Spleen (tissue), 11 donors: ENCODE results near the gene ATG4C. TPM values are rescaled to one million over a fixed set of nuclear protein-coding genes. Genes with fewer than 3 reads are reported as not detected.

ENCODE experiments used
- DNase-seq: peaks from one replicate; pipeline ENCODE4 v3.0.0-alpha.2; 2020
- H3K27ac ChIP-seq, 8 donors: fragments of 200-600 bp; sonication (generic) in 7 of 8; 1 replicate in 4 of 8; 2 replicates in 4 of 8; pipeline versions ENCODE4 v1.5.0 to v1.8.0; 2016 to 2021; ENCODE audit warnings: inconsistent platforms in 4 of 8, mild to moderate bottlenecking in 4 of 8, moderate library complexity in 1 of 8
- H3K27me3 ChIP-seq, 7 donors: fragments of 200-600 bp; sonication (generic) in 6 of 7; replicated peaks in 1 of 7; 1 replicate in 4 of 7; 2 replicates in 3 of 7; pipeline versions ENCODE4 v1.5.0 to v1.8.0; 2016 to 2021; ENCODE audit warnings: inconsistent platforms in 3 of 7, mild to moderate bottlenecking in 1 of 7
- H3K36me3 ChIP-seq, 6 donors: fragments of 200-600 bp; sonication (generic) in 5 of 6; 1 replicate in 4 of 6; 2 replicates in 2 of 6; pipeline versions ENCODE4 v1.5.0 to v1.8.0; 2016 to 2021; ENCODE audit warnings: inconsistent platforms in 2 of 6
- H3K4me1 ChIP-seq, 6 donors: fragments of 200-600 bp; sonication (generic) in 5 of 6; 1 replicate in 3 of 6; 2 replicates in 3 of 6; pipeline versions ENCODE4 v1.5.0 to v1.8.0; 2016 to 2021; ENCODE audit warnings: inconsistent platforms in 3 of 6
- H3K4me3 ChIP-seq, 8 donors: fragments of 200-600 bp; sonication (generic) in 7 of 8; 1 replicate in 4 of 8; 2 replicates in 4 of 8; pipeline versions ENCODE4 v1.5.0 to v1.8.0; 2016 to 2021; ENCODE audit warnings: inconsistent platforms in 4 of 8, mild to moderate bottlenecking in 4 of 8, moderate library complexity in 2 of 8
- H3K9me3 ChIP-seq, 8 donors: fragments of 200-600 bp; sonication (generic) in 7 of 8; 1 replicate in 4 of 8; 2 replicates in 4 of 8; pipeline versions ENCODE4 v1.5.0 to v1.8.0; 2016 to 2021; ENCODE audit warnings: inconsistent platforms in 4 of 8
- CTCF ChIP-seq, 11 experiments: fragments of 200-600 bp in 7 of 11; fragments of 450-650 bp in 4 of 11; sonication (generic) in 4 of 11; IDR thresholded peaks in 8 of 11; conservative IDR thresholded peaks in 3 of 11; 1 replicate in 7 of 11; 2 replicates in 4 of 11; pipeline versions ENCODE4 v1.4.0 to v1.8.0; 2016 to 2021; ENCODE audit warnings: antibody characterized with exemption in 11 of 11, inconsistent platforms in 4 of 11, mild to moderate bottlenecking in 1 of 11
- POLR2A ChIP-seq, 3 donors: fragments of 450-650 bp; IDR thresholded peaks; one replicate each; pipeline ENCODE4 v1.5.1; 2017; ENCODE audit warnings: antibody characterized with exemption in 3 of 3, mild to moderate bottlenecking in 1 of 3
- POLR2AphosphoS5 ChIP-seq, 3 donors: sonication (generic); formaldehyde crosslinking; IDR thresholded peaks; one replicate each; pipeline ENCODE4 v1.5.1; 2017; ENCODE audit warnings: antibody characterized with exemption in 3 of 3
- WGBS, 5 donors: extraction: QIAGEN DNeasy Blood & Tissue Kit in 3 of 5; methylation state at CpG; one replicate each; pipeline versions ENCODE4 v1.1.5 to v1.1.7; 2013 to 2018; 5-methylcytosine and 5-hydroxymethylcytosine counted together
- intact Hi-C: fragments of 100-400 bp; cut with DNase I; formaldehyde crosslinking; loops from one replicate; pipeline ENCODE4 v1.15.0; 2023; ENCODE audit warnings: low total_unique reads
- polyA plus RNA-seq, 3 donors: library from polyadenylated mRNA; stranded (reverse); fragments of 200-250 nt; gene quantifications; one replicate each; pipeline ENCODE4 v1.2.1, GENCODE V29; 2013
- total RNA-seq, 7 donors: library from RNA; depleted of rRNA in 3 of 7; stranded (reverse); fragments of >200 nt in 3 of 7; fragmentation: NEBNext Ultra II Directional in 4 of 7; extraction: Animal tissue kit (Norgen Biotek cat#: 25700) in 4 of 7; gene quantifications; one replicate each; pipeline versions ENCODE4 v1.1.0 to v1.2.1, GENCODE V29; 2016 to 2021
- donor health status: healthy with polysubstance abuse.
- donor health status: DM: no; HTN: no; CAD: no; lungs with moderate emphysema.
- donor health status: DM: no; HTN: no; CAD: no.
- donor health status: Bipolar disorder and iron deficiency.
- donor health status: healthy.
- donor health status: DM: no; HTN: no; CAD: no.
- donor health status: DM: yes; HTN: yes; CAD: no.

Gene ATG4C
- total and polyA plus RNA-seq, 10 donors, result 9.3 to 24.1 (median 15.7) TPM

GRCh38 chr1:62875676-62876075 is 91.7 kb downstream of the ATG4C start:
- intact Hi-C loops, result no loop called here
- H3K27ac ChIP-seq, result no peak overlapping the region
- no peak for DNase-seq
- H3K4me1 ChIP-seq, result no peaks in the 10 kb centered on the region
- peaks cover 0 to 16% (median 0%) of the 10 kb centered on the region in 7 donors for H3K27me3 ChIP-seq
- WGBS, 5 donors, result 77 to 92% (median 87%) methylated on average over 3 of the region's 3 CpGs
- peaks cover 0 to 12% (median 0%) of the 10 kb centered on the region in 8 donors for H3K9me3 ChIP-seq
- no peak for TF ChIP-seq CTCF (IDR thresholded peaks at IDR 0.05 in 8 of 11, conservative IDR thresholded peaks at IDR 0.05 in 3 of 11)
- TF ChIP-seq POLR2A (IDR thresholded peaks at IDR 0.05), result no peak
- no peak for TF ChIP-seq POLR2AphosphoS5 (IDR thresholded peaks at IDR 0.05)
- H3K4me3 ChIP-seq, result no peak overlapping the region
- H3K36me3 ChIP-seq, result no peaks in the 10 kb centered on the region

- Histone ChIP-seq H3K9me3 (peaks cover 0 to 14% (median 0%) of the 10 kb centered on the region in 8 donors), H3K4me3 (no peak overlapping the region), H3K27me3 (peaks cover 0 to 23% (median 0%) of the 10 kb centered on the region in 7 donors), H3K36me3 (no peaks in the 10 kb centered on the region), H3K4me1 (no peaks in the 10 kb centered on the region), H3K27ac (no peak overlapping the region)
- WGBS, 5 donors, result 80 to 95% (median 83%) methylated on average over 3 of the region's 3 CpGs
- DNase-seq, result no peak
- TF ChIP-seq POLR2A (IDR thresholded peaks at IDR 0.05) (no peak), CTCF (IDR thresholded peaks at IDR 0.05 in 8 of 11, conservative IDR thresholded peaks at IDR 0.05 in 3 of 11) (no peak), POLR2AphosphoS5 (IDR thresholded peaks at IDR 0.05) (no peak)
- intact Hi-C loops, result no loop called here
Measured at GRCh38 chr1:62876535-62876934, 92.6 kb downstream of the ATG4C start.

- H3K4me3 ChIP-seq, result no peak overlapping the region
- no peaks in the 10 kb centered on the region for H3K36me3 ChIP-seq
- no peak overlapping the region for H3K27ac ChIP-seq
- H3K27me3 ChIP-seq, result peaks cover 0 to 22% (median 0%) of the 10 kb centered on the region in 7 donors
- 80 to 95% (median 92%) methylated on average over 2 of the region's 2 CpGs for WGBS, 5 donors
- DNase-seq, result no peak
- TF ChIP-seq POLR2A (IDR thresholded peaks at IDR 0.05) (no peak), POLR2AphosphoS5 (IDR thresholded peaks at IDR 0.05) (no peak), CTCF (IDR thresholded peaks at IDR 0.05 in 8 of 11, conservative IDR thresholded peaks at IDR 0.05 in 3 of 11) (no peak)
- H3K9me3 ChIP-seq, result peaks cover 0 to 14% (median 0%) of the 10 kb centered on the region in 8 donors
- H3K4me1 ChIP-seq, result no peaks in the 10 kb centered on the region
- intact Hi-C loops, result no loop called here
Measured at GRCh38 chr1:62877579-62877978, 93.6 kb downstream of the ATG4C start.

GRCh38 chr1:62879962-62880361 is 96.0 kb downstream of the ATG4C start:
- H3K27me3 ChIP-seq, result peaks cover 0 to 15% (median 0%) of the 10 kb centered on the region in 7 donors
- DNase-seq, result no peak
- WGBS, 5 donors, result 81 to 100% (median 88%) methylated on average over 1 of the region's 1 CpG
- peaks cover 0 to 14% (median 0%) of the 10 kb centered on the region in 8 donors for H3K9me3 ChIP-seq
- no peaks in the 10 kb centered on the region for H3K4me1 ChIP-seq
- TF ChIP-seq POLR2AphosphoS5 (IDR thresholded peaks at IDR 0.05) (no peak), CTCF (IDR thresholded peaks at IDR 0.05 in 8 of 11, conservative IDR thresholded peaks at IDR 0.05 in 3 of 11) (no peak), POLR2A (IDR thresholded peaks at IDR 0.05) (no peak)
- intact Hi-C loops, result no loop called here
- H3K4me3 ChIP-seq, result no peak overlapping the region
- no peak overlapping the region for H3K27ac ChIP-seq
- H3K36me3 ChIP-seq, result no peaks in the 10 kb centered on the region
